Frontal cortex (tissue), 4 donors: Measurements from ENCODE around the gene SMPX. TPM values are rescaled to one million over a fixed set of nuclear protein-coding genes. Genes with fewer than 3 reads are reported as not detected.
A peak's percentile ranks its signal among the peaks of the same experiment; 100 is the strongest.

Experiments used
- DNase-seq, 2 donors: peaks; one replicate each; pipeline ENCODE4 v3.0.0; 2012; ENCODE audit warnings: low spot score in 2 of 2
- FAIRE-seq: peaks from 2 replicates; lab custom pipeline; 2012; peaks lifted over from hg19 to GRCh38; lab: Jason Lieb, UNC
- total RNA-seq: library from RNA; depleted of rRNA; stranded (reverse); fragments of >200 nt; gene quantifications from one replicate; pipeline ENCODE4 v1.2.3, GENCODE V29; 2014
- donor health status: control.
- donor health status: control.
- donor health status: control.

SMPX gene
- total RNA-seq, 1 donor from 2014 or later: not detected

- DNase-seq: no peak
- FAIRE-seq: no peak
Measured at GRCh38 chrX:21745756-21746155, 12.2 kb downstream of the SMPX start.

GRCh38 chrX:21744721-21745120, 13.2 kb downstream of the SMPX start:
- FAIRE-seq (no peak), DNase-seq (no peak)

GRCh38 chrX:21744060-21744459, 13.9 kb downstream of the SMPX start:
- FAIRE-seq (no peak), DNase-seq (no peak)

- FAIRE-seq (no peak), DNase-seq (no peak)
Measured at GRCh38 chrX:21741869-21742701, 15.8 kb downstream of the SMPX start.

DNA sequence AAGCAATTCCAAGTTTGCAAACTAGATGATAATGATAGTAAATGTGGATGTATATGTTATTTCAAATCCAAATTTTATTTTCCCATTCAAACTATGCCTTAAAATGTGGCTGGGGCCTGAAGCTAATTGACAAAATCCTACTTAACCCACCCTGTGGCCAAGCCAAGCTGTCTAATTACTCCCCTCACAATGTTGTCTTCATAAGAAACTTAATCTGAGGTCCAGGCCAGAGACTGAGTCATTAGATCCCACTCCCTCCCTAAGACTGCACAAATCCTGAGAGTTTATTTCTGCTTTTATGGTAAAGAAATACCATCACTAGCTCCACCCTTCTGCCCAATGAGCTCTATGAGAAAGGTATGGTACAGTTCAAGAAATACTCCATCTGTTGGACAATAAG, 16.6 kb downstream of the SMPX start:
- DNase-seq (no peak), FAIRE-seq (no peak)

- DNase-seq (no peak), FAIRE-seq (no peak)
Measured at GRCh38 chrX:21740329-21741274, 17.3 kb downstream of the SMPX start.

DNA sequence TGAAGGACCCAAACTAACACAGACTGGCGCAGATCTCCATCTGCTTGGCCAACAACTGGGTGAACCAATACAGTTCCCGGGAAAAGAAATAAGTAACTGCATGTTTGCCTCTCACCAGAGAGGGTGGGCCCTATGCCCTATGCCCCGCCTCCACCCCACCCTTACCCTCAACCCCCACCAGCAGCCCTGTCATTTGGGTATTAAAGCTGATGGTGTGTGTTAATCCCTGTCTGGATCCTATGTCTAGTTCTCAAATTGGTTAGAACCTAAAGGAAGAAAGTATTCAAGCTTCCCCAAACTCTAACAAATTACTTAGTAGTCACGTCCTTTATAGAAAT, 19.0 kb downstream of the SMPX start:
- FAIRE-seq: no peak
- no peak for DNase-seq

DNA sequence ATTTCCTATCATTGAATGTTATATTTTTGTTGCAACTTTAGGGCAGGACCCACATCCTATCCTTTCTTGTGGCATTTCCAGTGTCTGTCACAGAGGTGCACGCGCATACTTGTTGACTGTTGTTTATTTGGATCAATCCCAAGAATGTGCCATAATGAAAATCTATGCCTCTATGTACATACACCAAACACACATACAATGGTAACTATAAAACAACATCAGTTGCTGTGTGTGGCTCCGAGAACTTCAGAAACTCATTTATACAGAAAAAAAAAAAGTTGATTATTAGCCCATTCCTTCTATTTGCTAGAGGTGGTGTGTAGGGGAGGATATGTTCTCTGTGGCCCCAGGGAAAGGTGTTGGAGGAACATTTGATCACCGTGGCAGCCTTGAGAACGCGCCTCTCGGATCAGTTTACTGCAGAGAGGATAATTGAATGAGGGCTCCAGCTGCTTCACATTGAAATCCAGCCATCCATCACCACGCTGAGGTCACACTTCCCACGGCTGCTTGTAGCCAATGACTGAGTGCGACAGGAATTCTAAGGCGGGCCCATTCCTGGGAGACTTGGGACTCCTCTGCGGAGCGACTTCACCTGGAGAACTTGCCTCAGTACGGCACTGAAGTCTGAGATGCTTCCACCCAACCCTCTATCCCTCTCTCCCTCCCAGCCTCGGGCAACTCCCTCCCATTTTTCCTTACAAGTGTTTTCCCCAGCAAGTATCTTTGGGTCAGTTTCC, 19.5 kb downstream of the SMPX start:
- no peak for FAIRE-seq

GRCh38 chrX:21735768-21736127, 22.2 kb downstream of the SMPX start:
- DNase-seq: no peak
- no peak for FAIRE-seq

More for the DNA sequence above, 19.5 kb downstream of the SMPX start:
- no peak for DNase-seq

DNA sequence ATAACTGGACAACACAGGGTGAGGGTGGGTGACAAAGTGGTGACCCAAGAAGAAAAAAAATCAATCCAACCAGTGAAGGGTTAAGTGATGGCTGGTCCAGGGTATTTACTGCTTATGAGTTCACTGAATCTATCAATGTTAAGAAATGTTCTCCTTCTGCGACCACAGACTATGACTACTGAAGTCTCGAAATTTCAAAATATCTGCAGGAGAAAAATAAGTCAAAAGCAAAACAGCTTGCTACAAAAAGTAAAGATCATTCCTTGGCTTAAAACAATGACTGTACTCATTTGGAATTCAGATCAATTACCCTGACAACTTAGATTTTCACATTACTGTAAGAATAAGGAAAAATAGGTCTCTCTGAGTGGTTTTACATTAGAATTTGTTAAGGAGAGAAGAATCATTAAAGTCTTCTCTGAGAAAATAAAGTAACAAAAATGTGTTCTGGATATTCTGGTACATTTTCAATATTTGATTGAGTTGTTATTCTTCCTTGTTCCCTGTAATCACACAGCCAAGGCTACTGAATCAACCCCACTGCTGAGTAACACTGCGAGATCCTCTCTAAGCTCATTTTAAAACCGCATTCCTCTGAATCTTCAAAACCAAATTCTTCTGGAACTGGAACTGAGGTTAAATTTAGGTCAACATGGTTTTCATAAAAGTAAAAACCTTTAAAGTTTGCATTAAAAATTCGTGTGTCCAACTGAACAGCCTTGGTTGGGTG, 22.7 kb downstream of the SMPX start:
- FAIRE-seq: no peak
- DNase-seq: no peak

GRCh38 chrX:21734175-21734574, 23.7 kb downstream of the SMPX start:
- DNase-seq: no peak
- FAIRE-seq: no peak

DNA sequence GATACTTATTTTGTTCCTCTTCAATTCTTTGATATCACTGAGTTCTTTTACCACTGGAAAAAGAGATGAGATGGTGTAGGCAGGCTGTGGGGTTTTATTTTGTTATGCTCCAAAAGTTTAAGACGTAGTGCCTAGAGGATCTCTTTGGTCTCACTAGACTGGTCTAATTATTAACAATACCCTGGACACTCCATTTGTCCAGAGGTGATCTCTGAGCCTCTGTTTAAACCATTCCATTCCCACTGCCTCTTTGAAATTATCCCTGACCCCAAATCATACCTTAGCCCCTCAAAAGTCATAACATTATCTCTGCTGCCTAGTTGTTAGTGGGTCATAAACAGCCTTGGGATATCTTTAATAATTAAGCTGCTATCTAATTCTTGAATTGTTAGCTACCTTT, 24.2 kb downstream of the SMPX start:
- no peak for DNase-seq
- no peak for FAIRE-seq

DNA sequence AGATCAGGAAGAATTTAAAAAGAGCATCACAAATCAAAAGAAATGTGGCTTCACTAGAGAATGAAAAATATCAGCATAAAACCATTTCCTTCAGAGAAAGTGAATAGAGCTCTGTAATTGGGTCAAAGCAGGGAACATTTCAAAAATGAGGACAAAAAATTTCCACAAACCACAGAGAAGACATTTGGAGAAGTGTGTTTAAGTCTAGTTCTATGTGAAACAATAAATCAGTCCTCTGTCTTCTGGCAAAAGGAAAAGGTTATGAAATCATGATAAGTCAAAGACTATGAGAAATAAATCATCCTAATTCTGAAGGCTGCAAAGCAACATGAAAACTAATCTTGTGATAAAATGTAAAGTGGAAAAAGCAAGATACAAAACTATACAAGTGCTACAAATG, 27.9 kb downstream of the SMPX start:
- no peak for FAIRE-seq
- no peak for DNase-seq

GRCh38 chrX:21728276-21728968, 29.5 kb downstream of the SMPX start:
- no peak for DNase-seq

DNA sequence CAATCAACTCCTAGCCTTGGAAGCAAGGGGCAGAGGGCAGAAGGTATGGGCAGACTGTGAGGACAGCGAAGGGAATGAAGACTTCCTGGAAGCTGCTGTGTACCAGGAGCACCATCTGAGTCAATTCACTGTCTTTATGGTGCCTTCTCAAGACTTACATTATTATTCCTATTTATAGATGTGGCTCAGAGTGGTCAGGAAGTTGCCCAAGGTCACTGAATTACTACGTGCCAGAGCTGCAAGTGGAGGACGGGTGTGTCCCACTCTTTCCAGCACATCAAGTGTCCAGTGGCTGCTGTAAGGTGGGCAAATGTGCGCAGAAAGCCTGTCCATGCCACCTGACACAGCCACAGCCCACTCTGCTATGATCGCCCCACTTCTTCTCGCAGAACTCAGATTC, 32.0 kb downstream of the SMPX start:
- no peak for FAIRE-seq
- no peak for DNase-seq

More at GRCh38 chrX:21728276-21728968, 29.5 kb downstream of the SMPX start:
- no peak for FAIRE-seq

DNA sequence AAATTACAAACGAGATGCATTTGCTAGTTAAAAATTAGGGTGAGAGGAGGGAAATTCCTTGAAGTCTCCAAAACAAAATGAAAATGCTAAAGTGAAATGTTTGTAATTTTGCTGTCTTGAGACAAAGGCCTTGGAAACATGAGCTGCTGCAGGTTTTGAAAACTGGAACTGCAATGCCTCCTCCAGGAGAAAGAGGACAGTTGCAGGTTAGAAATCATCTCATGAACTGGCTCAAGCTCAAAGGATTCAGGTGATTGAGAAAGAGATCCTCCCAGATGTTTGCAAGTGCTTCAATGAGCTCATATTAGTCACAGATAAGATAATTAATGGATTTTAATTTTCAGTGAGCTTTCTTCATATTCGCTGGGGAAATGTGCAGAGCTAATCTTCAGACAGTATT, 32.4 kb downstream of the SMPX start:
- no peak for FAIRE-seq
- DNase-seq: peak in 1 of 2 donors; percentile 4

- FAIRE-seq: no peak
Measured at GRCh38 chrX:21723814-21724213, 34.1 kb downstream of the SMPX start.

DNA sequence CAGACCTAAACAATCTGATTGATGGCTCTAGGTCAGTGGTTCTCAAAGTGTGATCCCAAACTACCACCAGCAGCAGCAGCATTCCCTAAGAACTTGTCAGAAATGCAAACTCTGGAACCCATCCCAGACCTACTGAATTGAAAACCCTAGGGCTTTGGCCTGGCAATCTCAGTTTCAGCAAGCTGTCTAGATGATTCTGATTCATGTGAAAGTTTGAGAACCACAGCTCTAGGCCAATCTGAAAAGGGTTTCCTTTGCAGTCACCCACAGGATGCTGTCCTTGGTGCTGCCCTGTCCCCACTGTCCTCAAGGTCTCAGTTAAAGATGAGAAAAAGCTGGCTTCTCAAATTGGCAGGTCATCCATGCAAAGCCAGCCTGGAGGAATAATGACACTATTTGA, 34.8 kb downstream of the SMPX start:
- no peak for DNase-seq
- FAIRE-seq: no peak

More at GRCh38 chrX:21723814-21724213, 34.1 kb downstream of the SMPX start:
- no peak for DNase-seq

GRCh38 chrX:21721195-21721594, 36.7 kb downstream of the SMPX start:
- DNase-seq: no peak
- FAIRE-seq: no peak
